ENCODE measurements around the gene B4GALT7. TPM values are rescaled to one million over a fixed set of nuclear protein-coding genes. Genes with fewer than 3 reads are reported as not detected.

Gene B4GALT7
- total RNA-seq, 1 experiment from 2014 or later, result 26.3 TPM

DNA sequence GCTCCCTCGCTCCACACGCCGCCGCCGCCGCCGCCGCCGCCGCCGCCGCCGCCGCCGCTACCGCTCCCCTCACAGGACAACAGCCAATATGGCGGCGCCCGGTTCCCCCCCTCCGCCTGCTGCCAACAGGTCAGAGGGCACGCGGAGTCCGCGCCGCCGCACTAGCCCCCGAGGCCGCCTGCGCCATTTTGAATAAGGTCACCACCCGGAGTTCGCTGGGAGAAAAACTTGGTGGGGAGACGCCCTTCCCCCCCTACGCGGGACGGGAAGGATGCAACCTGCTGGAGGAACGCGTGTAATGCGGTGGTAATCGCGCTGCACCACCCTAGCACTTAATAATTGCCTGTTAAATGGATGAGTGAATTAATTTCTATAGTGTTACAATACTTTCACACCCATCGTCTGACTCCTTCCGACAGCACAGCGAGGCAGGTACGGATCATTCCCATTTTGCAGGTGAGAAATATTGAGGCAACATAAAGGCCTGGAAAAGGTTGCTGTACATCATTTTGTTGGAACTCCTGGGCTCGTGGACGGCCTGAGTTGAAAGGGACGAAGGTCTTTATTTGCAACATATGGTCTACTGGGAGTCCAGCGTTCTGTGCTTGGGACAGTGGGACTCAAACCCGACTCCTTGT is 45.3 kb upstream of the B4GALT7 start, which contains the start of gene FAM193B:
Gene FAM193B (minus strand): TSS at position 90 of the 638 bp plus-strand sequence. CDS start 105 bp downstream, outside the sequence.
- Histone ChIP-seq H4K91ac (ENCODE audit: insufficient read length, low read depth, low read length) (no peak within 1 kb of the TSS), H2BK12ac (ENCODE audit: insufficient read length, low read depth, low read length) (no peak within 1 kb of the TSS), H3K9me3 (ENCODE audit: control insufficient read depth, low read depth, low read length) (no peaks in the 10 kb centered on the region), H2AK5ac (ENCODE audit: insufficient read length, low read length) (no peak within 1 kb of the TSS), H3K27ac (ENCODE audit: insufficient read length, low read depth, low read length) (no peak within 1 kb of the TSS), H2BK5ac (ENCODE audit: insufficient read length, low read length) (no peak within 1 kb of the TSS), H3T11ph (ENCODE audit: low read length) (no peak within 1 kb of the TSS), H3K9ac (ENCODE audit: extremely low read depth, insufficient read length, low read length) (peak within 1 kb of the TSS; percentile 71), H3K4me1 (ENCODE audit: insufficient read depth, low read length) (peaks cover 5% of the 10 kb centered on the region; the same call in 1 of the 2 replicates), H3K27me3 (ENCODE audit: insufficient read depth, low read length) (no peaks in the 10 kb centered on the region), H3K4me2 (ENCODE audit: insufficient read depth, insufficient read length, low read length) (peak within 1 kb of the TSS; percentile 87), H2AFZ (ENCODE audit: low read length) (no peak within 1 kb of the TSS), H3K79me2 (ENCODE audit: insufficient read depth, low read length) (peaks cover 11% of the 10 kb centered on the region; the same call in 1 of the 2 replicates), H2BK120ac (ENCODE audit: low read depth, low read length, poor library complexity, severe bottlenecking) (no peak within 1 kb of the TSS), H3K56ac (ENCODE audit: insufficient read length, low read depth, low read length) (no peak within 1 kb of the TSS), H3K79me1 (ENCODE audit: insufficient read depth, low read depth, low read length, poor library complexity, severe bottlenecking) (peaks cover 14% of the 10 kb centered on the region), H4K20me1 (ENCODE audit: control insufficient read depth, insufficient read depth, insufficient read length) (no peaks in the 10 kb centered on the region), H4K8ac (replicated peaks; ENCODE audit: insufficient read length, low read depth, low read length) (no peak within 1 kb of the TSS), H3K18ac (ENCODE audit: insufficient read length, low read depth, low read length) (no peak within 1 kb of the TSS), H2BK20ac (ENCODE audit: low read depth, low read length, poor library complexity, severe bottlenecking) (no peak within 1 kb of the TSS), H3K14ac (ENCODE audit: insufficient read depth, low read length) (peak within 1 kb of the TSS; percentile 21), H4K5ac (ENCODE audit: insufficient read length, low read depth, low read length) (no peak within 1 kb of the TSS), H3K4ac (ENCODE audit: low read depth, low read length) (no peak within 1 kb of the TSS), H2BK15ac (ENCODE audit: low read depth, low read length) (no peak within 1 kb of the TSS), H3K23ac (ENCODE audit: insufficient read length, low read depth, low read length) (no peak within 1 kb of the TSS), H3K23me2 (ENCODE audit: insufficient read length, low read depth, low read length, poor library complexity, severe bottlenecking) (peaks cover 15% of the 10 kb centered on the region)
- Mint-ChIP-seq H3K36me3 (ENCODE audit: insufficient read depth in 1 of 3, low read depth in 3 of 3) (peaks cover 10 to 24% (median 20%) of the 10 kb centered on the region in 3 experiments), H3K27ac (peak within 1 kb of the TSS in 2 of 3 experiments; percentile 4 to 44; a peak in 2 of 7 replicates), H3K4me1 (peaks cover 31 to 37% of the 10 kb centered on the region in 2 experiments), H3K4me3 (peak within 1 kb of the TSS; percentile 82 to 87), H3K27me3 (ENCODE audit: low read depth) (peaks cover 4% of the 10 kb centered on the region; the same call in 1 of the 2 replicates), H3K9me3 (peaks cover 1 to 2% of the 10 kb centered on the region in 2 experiments; a peak in 4 of 5 replicates)
- peak; percentile 51; the same call in 2 of the 3 replicates for TF ChIP-seq CTCF (conservative IDR thresholded peaks at IDR 0.05)
- WGBS (ENCODE audit: extremely low coverage, insufficient read length, low lambda C conversion rate), result no CpG with 5 or more reads among the region's 49 CpGs
- peak; percentile 96 for DNase-seq
